NAMALWA (cell line): ENCODE measurements around the gene TCF21.

Source experiments
- DNase-seq: peaks from one replicate; pipeline ENCODE4 v3.0.0-alpha.2; 2015; ENCODE audit warnings: low spot score

The TCF21 gene

GRCh38 chr6:133889557-133890403 is 867 bp downstream of the TCF21 start:
- DNase-seq, result no peak

DNA sequence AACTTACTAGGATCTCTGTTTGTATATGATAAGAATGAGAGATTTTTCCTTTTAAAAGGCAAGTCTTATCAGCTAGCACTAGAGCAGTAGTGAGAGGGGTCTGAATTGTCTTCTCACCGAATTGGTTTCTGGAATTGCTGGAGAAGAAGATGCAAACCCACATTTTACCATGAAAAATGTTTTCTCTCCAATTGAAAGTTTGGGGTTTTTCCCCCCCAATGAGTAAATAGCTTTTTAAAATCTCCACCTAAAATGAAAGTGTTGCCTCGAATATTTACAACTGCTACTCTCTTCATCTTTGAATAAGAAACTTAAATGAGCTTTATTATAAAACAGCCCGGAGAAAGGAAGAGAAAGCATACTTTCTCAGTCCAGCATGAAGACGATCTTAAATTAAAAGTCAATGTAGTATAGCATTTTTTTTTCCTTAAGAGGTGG is 1.8 kb downstream of the TCF21 start:
- no peak for DNase-seq

DNA sequence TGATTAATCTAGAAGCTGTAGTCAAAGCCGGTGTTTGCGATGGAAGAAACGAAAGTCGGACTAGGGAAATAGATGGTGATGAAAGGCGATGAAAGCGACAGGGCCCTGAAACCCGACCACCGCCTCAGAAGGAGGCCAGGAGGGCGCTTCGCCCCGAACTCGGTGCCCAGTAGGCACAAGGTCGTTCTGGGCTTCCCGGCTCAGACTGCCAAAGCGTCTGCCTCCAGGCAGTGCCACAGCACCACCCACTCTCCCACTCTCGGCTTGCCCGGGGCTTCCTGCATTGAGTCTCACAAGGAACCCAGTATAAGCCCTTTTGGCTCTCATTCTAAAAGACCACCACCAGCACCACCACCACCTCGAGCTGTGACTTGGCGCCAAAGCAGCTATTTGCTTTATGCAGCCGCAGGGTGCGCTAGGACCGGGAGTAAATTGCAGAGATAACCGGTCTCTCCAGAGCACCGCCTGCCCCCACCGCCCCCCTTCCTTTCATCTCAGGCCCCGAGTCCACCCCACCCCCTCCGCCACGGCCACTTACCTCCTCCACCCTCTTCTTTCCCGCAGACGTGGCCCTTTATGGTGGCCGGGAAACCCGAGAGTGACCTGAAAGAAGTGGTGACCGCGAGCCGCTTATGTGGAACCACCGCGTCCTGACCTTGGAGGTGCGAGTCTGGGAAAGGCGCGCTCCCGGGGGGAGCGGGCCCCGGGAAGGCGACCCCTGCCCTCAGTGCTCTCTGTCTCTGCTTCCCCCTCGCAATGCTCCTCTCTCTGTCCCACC is 2.4 kb downstream of the TCF21 start:
- no peak for DNase-seq

- no peak for DNase-seq
Measured at GRCh38 chr6:133891927-133892812, 3.3 kb downstream of the TCF21 start.

DNA sequence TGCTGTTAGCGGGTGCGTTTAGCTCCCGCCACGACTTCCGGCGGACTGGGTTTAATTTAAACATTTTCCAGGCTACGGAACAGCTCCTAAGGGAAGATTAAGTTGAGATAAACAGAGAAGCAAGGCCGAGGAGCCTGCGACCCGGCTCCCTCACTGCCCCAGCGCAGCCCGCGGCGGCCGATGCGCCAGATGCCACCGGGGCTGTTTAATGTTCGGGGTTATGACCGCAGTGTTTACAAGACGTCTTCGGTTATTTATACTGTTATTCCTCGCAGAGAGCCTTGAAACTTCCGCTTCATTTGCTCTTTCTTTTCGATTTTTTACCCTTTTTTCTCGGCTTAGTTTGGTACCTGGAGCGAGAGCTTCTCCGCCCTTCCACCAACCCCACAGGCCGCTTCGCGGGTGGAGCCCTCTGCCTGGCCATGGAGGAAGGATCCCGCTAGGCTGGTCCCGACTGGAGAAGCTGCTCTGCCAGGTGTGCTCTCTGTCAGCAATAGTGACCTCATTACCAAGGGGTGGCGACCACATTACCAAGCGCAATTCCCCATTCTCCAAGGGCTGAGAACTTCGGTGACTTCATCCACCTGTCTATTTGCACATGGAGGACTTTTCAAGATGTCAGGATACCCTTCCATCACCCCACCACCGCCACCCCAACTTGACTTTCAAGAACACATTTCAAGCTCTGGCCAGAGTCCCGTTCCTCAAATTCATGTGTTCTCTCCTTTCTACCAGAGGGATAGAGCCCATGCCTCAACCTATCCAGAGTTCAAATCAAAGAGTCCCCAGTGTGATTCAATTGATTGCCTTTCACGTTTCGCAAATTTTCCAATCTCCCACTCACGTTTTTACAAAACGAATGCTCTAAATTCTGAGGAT is 4.1 kb downstream of the TCF21 start:
- DNase-seq, result no peak

DNA sequence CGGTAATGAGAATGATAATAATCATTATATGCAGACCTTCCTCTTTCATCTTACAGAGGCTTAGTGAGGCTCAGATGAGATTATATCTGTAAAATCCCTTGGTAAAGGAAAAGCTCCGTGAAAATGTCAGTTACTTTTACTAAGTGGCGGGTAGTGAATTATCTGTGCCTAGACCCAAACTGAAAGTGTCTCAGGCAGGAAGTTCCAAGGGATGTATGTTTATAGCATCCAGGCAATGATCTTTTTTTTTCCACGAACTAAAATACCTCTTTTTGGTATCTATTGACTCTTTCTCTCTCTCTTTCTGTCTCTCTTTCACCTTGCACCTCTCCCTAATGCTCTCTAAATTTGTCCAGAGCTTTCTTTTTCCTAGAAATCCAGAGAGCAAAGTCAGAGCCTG is 5.0 kb downstream of the TCF21 start:
- DNase-seq, result no peak

GRCh38 chr6:133894369-133894768 is 5.5 kb downstream of the TCF21 start:
- DNase-seq, result no peak

DNA sequence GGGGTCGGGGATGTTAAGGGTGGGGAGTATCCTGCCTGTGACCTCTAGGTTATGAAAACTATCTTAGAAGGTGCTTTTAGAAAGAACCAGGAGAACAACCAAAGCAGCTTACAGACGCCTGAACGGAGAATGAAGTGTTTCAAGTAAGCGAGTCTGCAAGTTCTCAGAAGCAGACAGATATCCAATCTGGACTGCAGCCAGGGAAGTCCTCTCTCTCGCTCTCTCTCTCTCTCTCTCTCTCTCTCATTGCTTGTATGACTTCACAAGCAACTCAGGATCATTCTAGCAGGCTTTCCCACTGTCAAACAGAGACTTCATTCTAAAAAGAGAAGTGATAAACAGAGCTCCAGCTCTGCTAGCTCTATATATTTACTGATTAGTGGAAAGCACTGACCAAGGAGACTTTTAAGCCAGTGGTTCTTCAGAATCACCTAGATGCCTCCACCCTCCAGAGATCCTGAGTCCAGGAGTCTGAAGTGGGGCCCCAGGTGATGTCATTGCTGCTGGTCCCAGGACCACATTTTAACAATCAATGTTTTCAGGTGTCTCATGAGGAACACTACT is 6.0 kb downstream of the TCF21 start:
- no peak for DNase-seq

DNA sequence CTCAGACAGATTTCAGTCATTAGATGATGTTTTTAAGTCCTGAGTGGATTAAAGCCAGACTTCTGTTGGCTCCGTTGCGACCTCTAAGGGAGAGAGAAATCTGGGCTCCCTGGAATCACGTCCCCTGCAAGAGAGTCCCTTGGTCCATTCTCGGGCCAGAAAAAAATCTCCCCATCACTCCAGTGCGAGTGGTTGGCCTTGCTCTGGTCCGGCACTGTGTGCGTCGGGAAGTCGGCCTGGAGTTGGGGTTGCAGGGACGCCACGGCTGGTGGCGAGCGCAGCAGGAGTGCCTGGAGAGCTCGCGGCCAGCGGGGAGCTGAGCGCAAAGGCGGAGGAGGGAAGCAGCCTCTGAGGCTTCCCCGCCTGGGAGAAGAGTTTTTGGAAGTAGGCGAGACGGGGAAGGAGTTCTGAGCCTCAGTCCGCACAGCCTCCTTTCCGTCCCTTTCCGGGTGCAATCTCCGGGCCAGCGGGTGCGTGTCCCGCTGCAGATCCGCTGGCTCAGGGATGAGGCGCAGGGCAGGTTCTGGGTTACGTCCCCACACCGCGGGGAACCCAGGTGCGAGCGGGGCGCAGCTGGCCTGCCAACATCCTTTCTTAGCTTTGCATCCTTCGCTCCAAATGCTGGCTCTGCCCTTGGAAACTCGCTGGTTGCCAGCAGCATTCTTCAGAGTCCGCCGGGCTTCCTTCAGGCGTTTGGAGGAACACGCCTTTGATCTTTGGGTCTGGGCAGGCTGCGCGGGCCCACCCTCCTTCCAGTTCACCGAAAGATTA is 6.8 kb downstream of the TCF21 start:
- DNase-seq, result no peak

DNA sequence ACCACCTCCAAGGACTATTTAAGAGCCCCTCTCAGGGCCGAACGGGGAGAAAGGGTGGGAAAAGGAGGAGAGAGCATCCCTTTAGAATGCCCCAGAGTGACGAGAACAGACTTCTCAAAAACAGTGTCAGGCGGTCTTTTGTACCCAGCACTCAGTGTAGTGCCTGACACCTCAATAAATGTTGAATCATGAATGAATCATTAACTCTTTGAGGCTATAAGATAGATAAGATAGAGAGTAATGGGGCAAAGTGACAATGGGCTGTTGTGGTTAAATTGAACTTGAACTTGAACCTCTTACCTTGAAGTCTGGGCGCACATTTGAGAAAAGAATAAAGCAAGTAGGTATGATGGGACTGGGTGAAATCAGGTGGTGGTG is 7.4 kb downstream of the TCF21 start:
- no peak for DNase-seq

GRCh38 chr6:133898263-133898662 is 9.3 kb downstream of the TCF21 start:
- DNase-seq, result no peak

DNA sequence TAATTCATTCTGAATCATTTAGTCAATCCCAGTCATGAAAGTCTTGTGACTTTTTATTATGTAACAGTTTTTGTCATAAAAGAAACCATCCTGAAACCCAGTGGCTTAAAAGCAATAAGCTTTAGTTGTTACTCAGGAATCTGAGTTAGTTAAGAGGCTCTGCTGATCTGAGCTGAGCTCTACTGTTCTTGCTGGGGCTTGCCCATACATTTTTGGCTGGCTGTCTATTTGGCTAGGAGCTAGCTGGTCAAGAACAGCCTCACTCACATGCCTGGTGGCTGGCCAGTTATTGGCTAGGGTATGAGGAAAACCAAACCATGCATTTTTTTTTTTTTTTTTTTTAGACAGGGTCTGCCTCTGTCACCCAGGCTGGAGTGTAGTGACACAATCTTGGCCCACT is 10.6 kb downstream of the TCF21 start:
- DNase-seq, result no peak

DNA sequence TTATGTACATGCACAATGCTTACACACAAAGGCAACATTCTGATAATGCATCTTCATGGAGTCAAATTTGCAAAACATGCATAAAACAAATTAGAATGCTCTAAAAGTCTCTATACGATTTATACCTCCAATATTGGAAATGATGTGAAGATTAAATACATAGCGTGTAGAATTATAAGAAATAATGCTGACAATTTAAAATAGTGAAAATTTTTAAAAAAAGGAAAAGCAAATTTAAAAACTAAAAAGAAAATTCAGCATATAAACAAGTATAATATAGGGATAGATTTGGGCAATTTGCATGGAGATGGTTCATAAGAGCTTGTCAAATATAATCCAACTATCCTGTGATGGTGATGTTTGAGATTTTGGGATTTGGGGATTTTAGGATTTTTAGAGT is 14.9 kb downstream of the TCF21 start:
- no peak for DNase-seq

DNA sequence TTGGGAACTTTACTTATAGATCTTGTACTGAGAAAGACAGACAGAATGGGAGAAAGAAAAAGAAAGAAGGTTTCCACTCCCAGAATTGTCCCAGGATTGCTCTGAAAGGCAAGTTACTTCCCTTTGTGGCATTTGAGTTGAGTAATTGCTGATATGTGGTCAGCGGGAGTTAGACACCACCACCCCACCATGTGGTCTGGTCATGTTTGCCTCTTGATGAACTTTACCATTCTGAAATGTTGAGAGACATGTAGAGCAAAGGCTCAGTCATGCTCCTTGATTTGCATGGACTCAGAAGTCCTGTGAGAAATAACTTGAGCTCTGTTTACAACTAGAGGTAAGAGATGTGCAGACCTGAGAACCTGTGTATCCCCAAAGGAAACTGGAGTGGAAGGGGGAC is 17.1 kb downstream of the TCF21 start:
- no peak for DNase-seq

GRCh38 chr6:133916650-133917151 is 27.8 kb downstream of the TCF21 start:
- DNase-seq, result peak; percentile 88

GRCh38 chr6:133917781-133918180 is 28.9 kb downstream of the TCF21 start:
- DNase-seq, result no peak

- DNase-seq, result peak; percentile 23
Measured at GRCh38 chr6:133918208-133918930, 29.5 kb downstream of the TCF21 start.

- DNase-seq, result no peak
Measured at GRCh38 chr6:133919362-133919761, 30.4 kb downstream of the TCF21 start.

DNA sequence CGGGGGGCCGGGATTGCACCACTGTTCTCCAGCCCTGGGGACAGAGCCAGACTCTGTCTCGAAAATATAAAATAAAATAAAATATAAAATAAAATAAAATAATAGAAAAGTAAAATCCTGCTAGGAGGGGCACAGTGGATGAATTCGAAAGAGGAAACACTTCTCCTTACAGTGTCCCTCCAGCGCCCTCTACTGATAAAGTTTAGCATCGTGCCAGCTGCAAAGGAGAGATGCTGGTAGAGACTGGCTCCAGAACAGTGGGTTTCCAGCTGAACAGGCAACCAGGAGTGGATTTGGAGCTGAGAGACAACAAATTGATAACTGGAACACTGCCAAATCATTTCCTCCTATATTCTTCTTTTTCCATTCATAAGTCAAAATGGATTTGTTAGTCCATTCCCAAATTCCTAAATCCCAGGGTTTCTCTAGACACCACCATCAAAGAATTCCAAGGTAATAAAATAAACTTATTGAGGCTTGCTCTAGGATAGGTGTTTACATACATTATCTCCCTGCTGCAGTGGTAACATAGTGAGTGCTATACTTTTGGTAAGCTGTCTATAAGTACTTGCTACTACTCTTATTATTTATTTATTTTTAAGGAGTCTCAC is 32.4 kb downstream of the TCF21 start:
- peak; percentile 91 for DNase-seq
